HFFc6 (cell line): ENCODE measurements around the gene ZNF420. TPM values are rescaled to one million over a fixed set of nuclear protein-coding genes. Genes with fewer than 3 reads are reported as not detected.

Experiments
- DNase-seq: peaks from one replicate; pipeline ENCODE4 v3.0.0-alpha.2; 2018
- H3K27ac Mint-ChIP-seq: 2 replicates; pipeline ENCODE4 v1.8.0; 2020; ENCODE audit warnings: mild to moderate bottlenecking, mixed read lengths
- H3K27me3 Mint-ChIP-seq: 2 replicates; pipeline ENCODE4 v1.8.0; 2021; ENCODE audit warnings: mild to moderate bottlenecking, moderate library complexity, mixed read lengths; ENCODE audit not compliant: insufficient read depth
- H3K36me3 Mint-ChIP-seq: 2 replicates; pipeline ENCODE4 v1.8.0; 2021; ENCODE audit warnings: low read depth, mixed read lengths
- H3K4me1 Mint-ChIP-seq: 2 replicates; pipeline ENCODE4 v1.8.0; 2020; ENCODE audit warnings: low read depth, mixed read lengths
- H3K4me3 Mint-ChIP-seq: 2 replicates; pipeline ENCODE4 v1.8.0; 2020; ENCODE audit warnings: mild to moderate bottlenecking, moderate library complexity, mixed read lengths
- H3K9me3 Mint-ChIP-seq: 2 replicates; pipeline ENCODE4 v1.8.0; 2020; ENCODE audit warnings: mild to moderate bottlenecking, mixed read lengths
- CTCF ChIP-seq: fragments of 200-600 bp; sonication (generic); IDR thresholded peaks from 2 replicates; pipeline ENCODE4 v1.5.0; 2021; ENCODE audit warnings: antibody characterized with exemption, mild to moderate bottlenecking
- total RNA-seq, 6 experiments: library from RNA; stranded (reverse); fragmentation: NEBNext Ultra II Directional; extraction: Animal tissue kit (Norgen Biotek cat#: 25700); gene quantifications; 2 replicates in 1 of 6; 3 replicates in 5 of 6; pipeline ENCODE4 v1.2.3, GENCODE V29; 2021

The ZNF420 gene
- total RNA-seq, 6 experiments from 2014 or later = 3.6 to 6.3 (median 5.7) TPM

DNA sequence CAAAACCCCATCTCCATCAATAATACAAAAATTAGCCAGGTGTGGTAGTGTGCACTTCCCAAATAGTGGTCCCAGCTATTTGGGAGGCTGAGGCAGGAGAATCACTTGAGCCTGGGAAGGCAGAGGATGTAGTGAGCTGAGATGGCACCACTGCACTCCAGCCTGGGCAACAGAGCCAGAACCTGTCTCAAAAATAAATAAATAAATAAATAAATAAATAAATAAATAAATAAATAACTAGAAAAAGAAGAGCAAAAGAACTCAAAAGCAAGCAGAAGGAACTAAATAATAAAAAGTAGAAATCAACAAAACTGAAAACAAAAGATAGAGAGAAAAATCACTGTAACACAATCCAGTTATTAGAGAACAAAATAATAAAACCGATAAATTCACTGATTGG lies 81.9 kb downstream of the ZNF420 start:
- no peak overlapping the region for H3K4me3 Mint-ChIP-seq
- no peaks in the 10 kb centered on the region for H3K4me1 Mint-ChIP-seq
- peaks cover 89% of the 10 kb centered on the region for H3K9me3 Mint-ChIP-seq
- H3K27ac Mint-ChIP-seq = no peak overlapping the region
- DNase-seq = no peak
- H3K27me3 Mint-ChIP-seq = no peaks in the 10 kb centered on the region; the same call in none of the 2 replicates
- peaks cover 93% of the 10 kb centered on the region for H3K36me3 Mint-ChIP-seq
- no peak for TF ChIP-seq CTCF

GRCh38 chr19:37165635-37166034 lies 87.4 kb downstream of the ZNF420 start:
- DNase-seq = no peak
- Mint-ChIP-seq H3K27me3 (no peaks in the 10 kb centered on the region; the same call in none of the 2 replicates), H3K4me1 (no peaks in the 10 kb centered on the region), H3K36me3 (peaks cover 85% of the 10 kb centered on the region), H3K27ac (no peak overlapping the region), H3K4me3 (no peak overlapping the region), H3K9me3 (peaks cover 68% of the 10 kb centered on the region)
- no peak for TF ChIP-seq CTCF

DNA sequence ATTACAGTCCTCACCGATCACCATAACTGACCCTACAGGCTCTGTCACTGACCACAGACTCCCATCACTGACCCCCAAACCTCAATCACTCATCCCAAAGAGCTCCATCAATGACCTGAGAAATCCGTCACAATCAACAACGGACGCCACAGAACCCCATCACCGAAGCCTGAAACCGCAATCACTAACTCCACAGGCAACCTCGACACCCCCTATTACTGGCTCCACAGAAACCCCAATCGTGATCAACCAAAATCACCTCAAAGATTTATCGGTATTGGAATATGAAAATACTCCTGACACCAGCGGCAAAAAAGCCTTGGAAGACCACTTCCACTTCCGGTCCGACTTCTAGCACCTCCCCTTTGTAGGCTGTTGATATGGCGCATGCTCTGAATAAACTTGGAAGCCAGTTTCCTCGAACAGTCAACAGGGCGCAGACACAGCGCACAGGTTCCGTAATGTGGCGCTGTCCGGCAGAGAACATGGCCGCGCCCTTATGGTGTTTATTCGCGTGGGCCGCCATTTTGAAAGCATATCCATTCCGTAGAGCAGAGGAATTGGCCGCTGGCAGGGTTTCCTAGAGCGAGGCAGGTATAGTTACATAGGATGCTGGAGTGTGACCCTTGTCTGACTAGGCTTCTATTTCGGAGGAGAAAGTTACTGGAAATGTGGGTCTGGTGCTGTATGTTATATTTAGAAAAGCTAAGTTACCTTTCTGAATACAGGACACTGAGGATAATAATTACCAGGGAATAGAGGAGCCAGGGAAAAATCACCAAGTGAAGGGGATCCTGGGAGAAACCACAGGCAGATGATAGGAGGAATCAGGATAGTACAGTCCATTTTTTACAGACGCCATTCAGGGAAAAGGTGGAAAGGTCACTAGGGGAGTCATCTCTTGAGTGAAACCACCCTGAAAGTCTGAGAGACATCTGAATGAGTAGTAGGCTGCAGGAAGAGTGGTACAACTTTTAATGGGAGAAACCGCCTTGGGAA lies 94.4 kb downstream of the ZNF420 start, which contains the start of gene ZNF585A:
TSS of gene ZNF585A (minus strand) at position 328 of the 999 bp plus-strand sequence. CDS start 2,785 bp downstream, outside the sequence.
- H3K27me3 Mint-ChIP-seq = no peaks in the 10 kb centered on the region; the same call in 1 of the 2 replicates
- H3K4me3 Mint-ChIP-seq = no peak within 1 kb of the TSS
- H3K4me1 Mint-ChIP-seq = no peaks in the 10 kb centered on the region
- TF ChIP-seq CTCF = peak; percentile 59
- H3K36me3 Mint-ChIP-seq = peaks cover 32% of the 10 kb centered on the region
- no peak within 1 kb of the TSS for H3K27ac Mint-ChIP-seq
- peak; percentile 97 for DNase-seq
- peaks cover 40% of the 10 kb centered on the region for H3K9me3 Mint-ChIP-seq

Other genes with a start within 250 kb of the ZNF420 start
- 1 to 10 TPM; 2.5 to 3.8 (median 3.0) TPM for gene ZNF790, start 240.0 kb upstream of the ZNF420 start, total RNA-seq
- 1 to 10 TPM; 1.3 to 2.5 (median 1.8) TPM for gene ZNF345, start 227.6 kb upstream of the ZNF420 start, total RNA-seq
- gene ZNF829, start 162.1 kb upstream of the ZNF420 start, total RNA-seq = 1 to 10 TPM; 2.0 to 3.1 (median 2.9) TPM
- 1 to 10 TPM; 6.6 to 8.4 (median 6.9) TPM for gene ZNF568, start 162.1 kb upstream of the ZNF420 start, total RNA-seq
- gene ZNF585A, start 94.3 kb downstream of the ZNF420 start, total RNA-seq = 10 to 100 TPM in 3 of 6 experiments, 1 to 10 TPM in 3; 9.0 to 12.8 (median 10.1) TPM
- gene ZNF585B, start 132.1 kb downstream of the ZNF420 start, total RNA-seq = 10 to 100 TPM; 11.0 to 16.0 (median 12.0) TPM
- gene ZNF383, start 139.8 kb downstream of the ZNF420 start, total RNA-seq = 1 to 10 TPM; 3.3 to 5.5 (median 4.4) TPM